ENCODE results near the gene GOLT1A. TPM values are rescaled to one million over a fixed set of nuclear protein-coding genes. Genes with fewer than 3 reads are reported as not detected.

GOLT1A gene
- total RNA-seq, 1 donor from 2014 or later = 22.4 TPM

DNA sequence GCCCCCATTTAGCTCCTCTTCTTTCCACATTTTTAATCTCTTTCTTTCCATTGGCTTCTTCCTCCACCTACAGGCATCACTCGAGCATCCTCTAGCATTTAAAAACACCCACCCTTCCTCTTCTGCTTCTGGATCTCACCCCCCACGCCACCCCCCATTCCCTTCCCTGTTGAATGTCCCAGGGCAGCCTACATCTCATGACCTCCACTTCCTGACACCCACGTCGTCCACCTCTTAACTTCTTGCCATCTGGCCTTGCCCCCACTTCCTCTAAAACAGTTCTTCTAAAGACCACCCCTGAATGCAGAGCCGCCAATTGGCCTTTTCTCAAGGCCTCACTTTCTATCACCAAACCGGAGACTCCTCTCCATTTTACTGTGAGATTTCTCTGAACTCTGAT is 55.8 kb downstream of the GOLT1A start:
- TF ChIP-seq CTCF (IDR thresholded peaks at IDR 0.05) = no peak
- H3K9me3 ChIP-seq = no peaks in the 10 kb centered on the region
- DNase-seq (no peak), ATAC-seq (peak; percentile 8)
- H3K27me3 ChIP-seq = no peaks in the 10 kb centered on the region
- peaks cover 6% of the 10 kb centered on the region for H3K4me1 ChIP-seq
- intact Hi-C loops (cut with DNase I) = no loop called here
- H3K36me3 ChIP-seq = no peaks in the 10 kb centered on the region
- H3K27ac ChIP-seq = no peak overlapping the region
- H3K4me3 ChIP-seq = no peak overlapping the region

DNA sequence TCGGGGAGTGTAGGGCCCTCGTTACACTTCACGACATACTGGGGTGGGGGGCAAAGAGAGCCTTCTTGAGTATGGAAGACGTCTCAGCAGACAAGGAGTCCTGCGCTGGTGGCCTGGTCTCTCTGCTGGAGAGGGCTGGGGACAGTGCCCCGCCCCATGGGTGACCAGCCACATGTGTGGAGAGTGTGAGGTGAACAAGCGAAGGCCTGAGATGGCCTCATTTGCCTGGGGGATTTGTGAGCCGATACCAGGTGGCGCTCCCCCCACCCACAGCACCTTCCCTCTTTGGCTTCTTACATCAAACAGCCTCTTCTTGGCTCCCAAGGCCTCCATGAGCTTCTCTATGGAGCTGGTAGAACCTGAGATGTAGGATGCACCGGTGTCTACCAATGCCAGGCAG is 57.9 kb downstream of the GOLT1A start:
- TF ChIP-seq CTCF (IDR thresholded peaks at IDR 0.05) = no peak
- no peaks in the 10 kb centered on the region for H3K36me3 ChIP-seq
- DNase-seq (no peak), ATAC-seq (no peak)
- H3K27ac ChIP-seq = no peak overlapping the region
- H3K4me3 ChIP-seq = no peak overlapping the region
- peaks cover 12% of the 10 kb centered on the region for H3K4me1 ChIP-seq
- no peaks in the 10 kb centered on the region for H3K27me3 ChIP-seq
- H3K9me3 ChIP-seq = no peaks in the 10 kb centered on the region
- intact Hi-C loops (cut with DNase I) = no loop called here

GRCh38 chr1:204154568-204155255 is 59.1 kb downstream of the GOLT1A start:
- TF ChIP-seq CTCF (IDR thresholded peaks at IDR 0.05) = no peak
- Histone ChIP-seq H3K4me3 (no peak overlapping the region), H3K27ac (no peak overlapping the region), H3K36me3 (no peaks in the 10 kb centered on the region), H3K9me3 (no peaks in the 10 kb centered on the region), H3K4me1 (peaks cover 12% of the 10 kb centered on the region), H3K27me3 (no peaks in the 10 kb centered on the region)
- DNase-seq (no peak), ATAC-seq (no peak)
- intact Hi-C loops (cut with DNase I) = no loop called here

DNA sequence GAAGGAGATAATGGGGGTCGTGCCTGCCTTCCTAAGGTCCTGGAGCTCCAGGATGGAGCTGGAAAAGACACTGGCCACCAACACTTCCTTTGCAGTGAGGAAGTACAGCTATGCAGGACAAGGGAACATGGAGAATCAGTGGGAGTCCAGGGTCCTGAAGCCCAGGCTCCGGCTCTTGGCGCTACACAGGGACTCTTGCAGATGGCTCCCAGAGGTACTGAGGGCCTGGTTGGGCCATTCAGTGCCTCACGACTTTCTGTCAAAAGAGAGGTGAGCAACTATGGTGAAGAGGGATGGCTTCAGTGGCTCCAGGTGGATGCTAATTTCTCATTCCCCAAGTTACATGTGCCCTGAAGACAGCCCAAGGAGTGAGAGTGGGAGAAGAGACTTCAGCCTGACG is 60.1 kb downstream of the GOLT1A start:
- H3K27me3 ChIP-seq = no peaks in the 10 kb centered on the region
- no peak for ATAC-seq
- H3K4me1 ChIP-seq = peaks cover 12% of the 10 kb centered on the region
- no peaks in the 10 kb centered on the region for H3K36me3 ChIP-seq
- no peak for DNase-seq
- TF ChIP-seq CTCF (IDR thresholded peaks at IDR 0.05) = no peak
- no peak overlapping the region for H3K4me3 ChIP-seq
- H3K9me3 ChIP-seq = no peaks in the 10 kb centered on the region
- no peak overlapping the region for H3K27ac ChIP-seq
- intact Hi-C loops (cut with DNase I) = no loop called here

DNA sequence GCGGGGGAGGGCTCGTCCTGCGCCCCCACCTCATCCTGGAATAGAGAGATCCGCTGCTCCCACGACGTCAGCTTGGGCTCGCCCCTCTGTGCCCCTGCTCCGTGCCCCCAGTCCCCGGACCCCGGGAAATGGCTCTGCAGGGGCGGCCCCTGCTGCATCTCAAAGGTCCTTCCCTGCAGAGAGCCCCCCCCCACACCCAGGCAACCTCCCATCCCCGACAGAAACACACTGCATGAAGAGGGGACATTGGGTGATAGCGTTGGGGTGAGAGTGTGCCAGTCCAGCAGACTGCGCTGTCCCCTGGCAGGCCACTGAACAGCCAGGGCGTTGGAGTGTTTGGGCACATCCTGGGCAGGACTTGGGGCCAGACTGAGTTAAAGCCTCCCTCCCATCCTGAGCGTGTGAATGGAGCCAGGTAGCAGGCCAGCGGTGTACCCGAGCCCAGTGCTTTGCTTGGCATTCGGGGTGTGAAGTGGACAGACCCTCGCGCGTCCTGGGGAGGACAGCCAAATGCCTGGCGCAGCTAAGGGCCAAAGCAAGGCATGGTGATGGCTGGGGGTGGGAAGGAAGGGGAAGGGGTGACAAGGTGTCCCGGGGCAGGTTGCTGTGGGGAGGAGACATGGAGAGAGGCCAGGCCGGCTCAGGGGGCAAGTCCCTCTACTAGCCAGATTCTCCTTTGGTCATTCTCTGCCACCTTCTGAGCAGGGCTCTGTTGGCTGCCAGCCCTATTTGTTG is 61.3 kb downstream of the GOLT1A start:
- no peak for TF ChIP-seq CTCF (IDR thresholded peaks at IDR 0.05)
- H3K9me3 ChIP-seq = no peaks in the 10 kb centered on the region
- ATAC-seq (peak; percentile 22), DNase-seq (no peak)
- intact Hi-C loops (cut with DNase I) = no loop called here
- H3K4me1 ChIP-seq = peaks cover 12% of the 10 kb centered on the region
- H3K36me3 ChIP-seq = no peaks in the 10 kb centered on the region
- H3K27ac ChIP-seq = no peak overlapping the region
- no peaks in the 10 kb centered on the region for H3K27me3 ChIP-seq
- H3K4me3 ChIP-seq = peak overlapping the region; percentile 71
